GM23338 (cell line): ENCODE data around the gene CHN2. TPM values are rescaled to one million over a fixed set of nuclear protein-coding genes. Genes with fewer than 3 reads are reported as not detected.

Experiments used
- ATAC-seq: fragments of 200-7000 bp; cut with Tn5 transposase; 3 replicates; pipeline ENCODE4 v1.9.1; 2020
- DNase-seq: peaks from one replicate; pipeline ENCODE4 v3.0.0-alpha.2; 2015; ENCODE audit warnings: low spot score
- H2AFZ ChIP-seq: fragments of 200-600 bp; sonication (generic); 2 replicates; pipeline ENCODE4 v1.8.0; 2016; ENCODE audit warnings: antibody characterized with exemption, mild to moderate bottlenecking, moderate library complexity
- H3F3A ChIP-seq: fragments of 200-600 bp; sonication (generic); replicated peaks from 2 replicates; pipeline ENCODE4 v1.8.0; 2017; ENCODE audit warnings: antibody characterized with exemption, mixed run types, low read depth
- H3K27ac ChIP-seq: fragments of 200-600 bp; sonication (generic); 2 replicates; pipeline ENCODE4 v1.6.1; 2016; ENCODE audit warnings: low read depth
- H3K27me3 ChIP-seq: fragments of 200-600 bp; sonication (generic); 2 replicates; pipeline ENCODE4 v1.8.0; 2016; ENCODE audit warnings: mild to moderate bottlenecking, mixed run types, moderate library complexity; ENCODE audit not compliant: insufficient read depth
- H3K36me3 ChIP-seq: fragments of 200-600 bp; sonication (generic); 2 replicates; pipeline ENCODE4 v1.8.0; 2016; ENCODE audit warnings: mild to moderate bottlenecking; ENCODE audit not compliant: insufficient read depth
- H3K4me1 ChIP-seq: fragments of 200-600 bp; sonication (generic); 2 replicates; pipeline ENCODE4 v1.8.0; 2016; ENCODE audit warnings: mild to moderate bottlenecking, moderate library complexity; ENCODE audit not compliant: insufficient read depth
- H3K4me2 ChIP-seq: fragments of 200-600 bp; sonication (generic); 2 replicates; pipeline ENCODE4 v1.7.1; 2017; ENCODE audit warnings: mixed run types
- H3K4me3 ChIP-seq: fragments of 200-600 bp; sonication (generic); 2 replicates; pipeline ENCODE4 v1.6.1; 2016; ENCODE audit warnings: mixed run types
- H3K79me2 ChIP-seq: fragments of 200-600 bp; sonication (generic); replicated peaks from 2 replicates; pipeline ENCODE4 v1.8.0; 2017; ENCODE audit warnings: mild to moderate bottlenecking; ENCODE audit not compliant: insufficient read depth
- H3K9me2 ChIP-seq: fragments of 200-600 bp; sonication (generic); 2 replicates; pipeline ENCODE4 v1.8.0; 2017; ENCODE audit not compliant: insufficient read depth
- H4K20me1 ChIP-seq: fragments of 200-600 bp; sonication (generic); replicated peaks from 2 replicates; pipeline ENCODE4 v1.8.0; 2017; ENCODE audit warnings: mild to moderate bottlenecking; ENCODE audit not compliant: insufficient read depth
- H3K27ac Mint-ChIP-seq: 2 replicates; pipeline ENCODE4 v1.8.0; 2020; ENCODE audit warnings: inconsistent platforms, mild to moderate bottlenecking, moderate library complexity, mixed read lengths
- H3K27me3 Mint-ChIP-seq: 3 replicates; pipeline ENCODE4 v1.8.0; 2022; ENCODE audit warnings: low read depth, mild to moderate bottlenecking, moderate library complexity, mixed read lengths, inconsistent platforms; ENCODE audit not compliant: insufficient read depth, poor library complexity
- H3K36me3 Mint-ChIP-seq: 3 replicates; pipeline ENCODE4 v1.8.0; 2021; ENCODE audit warnings: low read depth, mild to moderate bottlenecking, inconsistent platforms, moderate library complexity, mixed read lengths
- H3K4me1 Mint-ChIP-seq: 3 replicates; pipeline ENCODE4 v1.8.0; 2020; ENCODE audit warnings: mild to moderate bottlenecking, inconsistent platforms, mixed read lengths
- H3K4me3 Mint-ChIP-seq: 3 replicates; pipeline ENCODE4 v1.8.0; 2021; ENCODE audit warnings: moderate library complexity, mild to moderate bottlenecking, inconsistent platforms, mixed read lengths
- H3K9me3 Mint-ChIP-seq: 3 replicates; pipeline ENCODE4 v1.8.0; 2020; ENCODE audit warnings: moderate library complexity, mild to moderate bottlenecking, inconsistent platforms, mixed read lengths
- CREB1 ChIP-seq: fragments of 250-450 bp; sonication (Bioruptor Pico); IDR thresholded peaks from 2 replicates; pipeline ENCODE4 v1.5.0; 2020; ENCODE audit warnings: low read depth, mild to moderate bottlenecking, moderate library complexity
- EZH2 ChIP-seq: fragments of 200-600 bp; sonication (generic); IDR thresholded peaks from one replicate; pipeline ENCODE4 v1.8.0; 2017; ENCODE audit warnings: antibody characterized with exemption, mild to moderate bottlenecking, low read depth; ENCODE audit not compliant: unreplicated experiment
- EZH2phosphoT487 ChIP-seq: fragments of 200-600 bp; sonication (generic); IDR thresholded peaks from one replicate; pipeline ENCODE4 v1.8.1; 2018; ENCODE audit warnings: antibody characterized with exemption; ENCODE audit not compliant: unreplicated experiment
- JUNB ChIP-seq: IDR thresholded peaks from one replicate; pipeline ENCODE4 v1.6.1; 2016; ENCODE audit warnings: antibody characterized with exemption; ENCODE audit not compliant: unreplicated experiment
- NANOG ChIP-seq: IDR thresholded peaks from 2 replicates; pipeline ENCODE4 v1.6.1; 2016; ENCODE audit warnings: antibody characterized with exemption, borderline replicate concordance
- POLR2AphosphoS5 ChIP-seq: IDR thresholded peaks from 2 replicates; pipeline ENCODE4 v1.6.1; 2016; ENCODE audit warnings: antibody characterized with exemption, low read depth
- REST ChIP-seq: IDR thresholded peaks from one replicate; pipeline ENCODE4 v1.6.1; 2018; ENCODE audit warnings: antibody characterized with exemption; ENCODE audit not compliant: unreplicated experiment
- STAT1 ChIP-seq: IDR thresholded peaks from one replicate; pipeline ENCODE4 v1.6.1; 2016; ENCODE audit warnings: antibody characterized with exemption; ENCODE audit not compliant: unreplicated experiment
- ZNF114 ChIP-seq: fragments of 250-450 bp; sonication (Bioruptor Pico); IDR thresholded peaks from 2 replicates; pipeline ENCODE4 v1.5.0; 2020; ENCODE audit warnings: mild to moderate bottlenecking, moderate library complexity
- ZNF331 ChIP-seq: fragments of 250-450 bp; sonication (Bioruptor Pico); IDR thresholded peaks from 2 replicates; pipeline ENCODE4 v1.5.0; 2020; ENCODE audit warnings: low read depth, mild to moderate bottlenecking, moderate library complexity
- polyA plus RNA-seq: library from polyadenylated mRNA; unstranded; fragments of >200 nt; fragmentation: Nextera tagmentation; extraction: Ambion mirVana; gene quantifications from 2 replicates; pipeline ENCODE4 v1.2.1, GENCODE V29; 2016
- total RNA-seq: library from RNA; depleted of rRNA; stranded (reverse); fragments of >200 nt; shearing (Covaris generic); gene quantifications from 2 replicates; pipeline ENCODE4 v1.2.3, GENCODE V29; 2014
- TF ChIP-seq, protein P1 (sequence below): IDR thresholded peaks from 2 replicates; pipeline ENCODE4 v1.6.1; 2016; ENCODE audit warnings: antibody characterized with exemption
- TF ChIP-seq, protein P2 (sequence below): fragments of 250-450 bp; sonication (Bioruptor Pico); IDR thresholded peaks from 2 replicates; pipeline ENCODE4 v1.5.0; 2020; ENCODE audit warnings: mild to moderate bottlenecking, moderate library complexity
- TF ChIP-seq, protein P3 (sequence below), 2 experiments: fragments of 200-600 bp in 1 of 2; sonication (generic) in 1 of 2; conservative IDR thresholded peaks; 2 replicates each; pipeline versions ENCODE4 v1.5.1 to v1.6.1; 2016 to 2017; ENCODE audit warnings: antibody characterized with exemption in 2 of 2, low read depth in 2 of 2, mild to moderate bottlenecking in 2 of 2, moderate library complexity in 1 of 2

Gene CHN2
- total and polyA plus RNA-seq, 2 experiments from 2014 or later = 6.1 to 7.5 TPM

- no peak for TF ChIP-seq EZH2phosphoT487
- no peak for TF ChIP-seq JUNB
- no peak for TF ChIP-seq ZNF114
- TF ChIP-seq NANOG = no peak
- TF ChIP-seq CREB1 (CRISPR knock-in tag) = no peak
These were observed 35.4 kb downstream of the CHN2 start (continued) for GRCh38 chr7:29229946-29230345.

DNA sequence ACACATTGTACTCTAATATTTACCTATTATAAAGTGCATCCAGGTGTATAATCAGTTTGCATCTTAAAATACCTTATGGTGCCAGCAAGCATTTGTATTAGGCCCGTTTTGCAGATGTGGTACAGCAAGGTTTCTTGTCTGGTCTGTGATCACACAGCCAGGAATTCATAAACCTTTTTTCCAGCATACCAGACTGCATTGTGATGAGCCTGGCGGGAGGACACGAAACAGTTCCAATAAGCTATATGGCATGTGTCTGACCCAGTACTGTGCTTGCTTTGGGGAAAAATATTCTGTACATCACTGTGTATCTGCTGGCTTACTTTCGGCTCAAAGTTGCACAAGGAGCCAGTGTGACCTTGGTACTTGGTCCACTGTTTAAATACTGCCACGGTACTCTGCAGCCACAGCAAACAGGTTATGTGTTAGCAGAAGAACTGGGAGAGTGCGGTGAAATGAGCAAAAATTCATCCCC is 36.3 kb downstream of the CHN2 start:
- H3K27ac ChIP-seq = no peak overlapping the region
- H3K4me1 ChIP-seq = peaks cover 8% of the 10 kb centered on the region; the same call in 1 of the 2 replicates
- H3K79me2 ChIP-seq = no peaks in the 10 kb centered on the region
- no peak overlapping the region for H2AFZ ChIP-seq
- H3K4me1 Mint-ChIP-seq = peaks cover 15% of the 10 kb centered on the region
- H4K20me1 ChIP-seq = no peaks in the 10 kb centered on the region
- no peak overlapping the region for H3K4me3 Mint-ChIP-seq
- H3K27me3 Mint-ChIP-seq = peaks cover 6% of the 10 kb centered on the region
- H3K9me3 Mint-ChIP-seq = no peaks in the 10 kb centered on the region; the same call in 2 of the 3 replicates
- TF ChIP-seq, protein P1, sequence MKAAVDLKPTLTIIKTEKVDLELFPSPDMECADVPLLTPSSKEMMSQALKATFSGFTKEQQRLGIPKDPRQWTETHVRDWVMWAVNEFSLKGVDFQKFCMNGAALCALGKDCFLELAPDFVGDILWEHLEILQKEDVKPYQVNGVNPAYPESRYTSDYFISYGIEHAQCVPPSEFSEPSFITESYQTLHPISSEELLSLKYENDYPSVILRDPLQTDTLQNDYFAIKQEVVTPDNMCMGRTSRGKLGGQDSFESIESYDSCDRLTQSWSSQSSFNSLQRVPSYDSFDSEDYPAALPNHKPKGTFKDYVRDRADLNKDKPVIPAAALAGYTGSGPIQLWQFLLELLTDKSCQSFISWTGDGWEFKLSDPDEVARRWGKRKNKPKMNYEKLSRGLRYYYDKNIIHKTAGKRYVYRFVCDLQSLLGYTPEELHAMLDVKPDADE = no peak
- TF ChIP-seq EZH2phosphoT487 (no peak), ZNF114 (no peak), CREB1 (CRISPR knock-in tag) (no peak), ZNF331 (CRISPR knock-in tag) (no peak), REST (no peak), NANOG (no peak), STAT1 (no peak), POLR2AphosphoS5 (no peak), JUNB (no peak), EZH2 (no peak)
- TF ChIP-seq, protein P2, sequence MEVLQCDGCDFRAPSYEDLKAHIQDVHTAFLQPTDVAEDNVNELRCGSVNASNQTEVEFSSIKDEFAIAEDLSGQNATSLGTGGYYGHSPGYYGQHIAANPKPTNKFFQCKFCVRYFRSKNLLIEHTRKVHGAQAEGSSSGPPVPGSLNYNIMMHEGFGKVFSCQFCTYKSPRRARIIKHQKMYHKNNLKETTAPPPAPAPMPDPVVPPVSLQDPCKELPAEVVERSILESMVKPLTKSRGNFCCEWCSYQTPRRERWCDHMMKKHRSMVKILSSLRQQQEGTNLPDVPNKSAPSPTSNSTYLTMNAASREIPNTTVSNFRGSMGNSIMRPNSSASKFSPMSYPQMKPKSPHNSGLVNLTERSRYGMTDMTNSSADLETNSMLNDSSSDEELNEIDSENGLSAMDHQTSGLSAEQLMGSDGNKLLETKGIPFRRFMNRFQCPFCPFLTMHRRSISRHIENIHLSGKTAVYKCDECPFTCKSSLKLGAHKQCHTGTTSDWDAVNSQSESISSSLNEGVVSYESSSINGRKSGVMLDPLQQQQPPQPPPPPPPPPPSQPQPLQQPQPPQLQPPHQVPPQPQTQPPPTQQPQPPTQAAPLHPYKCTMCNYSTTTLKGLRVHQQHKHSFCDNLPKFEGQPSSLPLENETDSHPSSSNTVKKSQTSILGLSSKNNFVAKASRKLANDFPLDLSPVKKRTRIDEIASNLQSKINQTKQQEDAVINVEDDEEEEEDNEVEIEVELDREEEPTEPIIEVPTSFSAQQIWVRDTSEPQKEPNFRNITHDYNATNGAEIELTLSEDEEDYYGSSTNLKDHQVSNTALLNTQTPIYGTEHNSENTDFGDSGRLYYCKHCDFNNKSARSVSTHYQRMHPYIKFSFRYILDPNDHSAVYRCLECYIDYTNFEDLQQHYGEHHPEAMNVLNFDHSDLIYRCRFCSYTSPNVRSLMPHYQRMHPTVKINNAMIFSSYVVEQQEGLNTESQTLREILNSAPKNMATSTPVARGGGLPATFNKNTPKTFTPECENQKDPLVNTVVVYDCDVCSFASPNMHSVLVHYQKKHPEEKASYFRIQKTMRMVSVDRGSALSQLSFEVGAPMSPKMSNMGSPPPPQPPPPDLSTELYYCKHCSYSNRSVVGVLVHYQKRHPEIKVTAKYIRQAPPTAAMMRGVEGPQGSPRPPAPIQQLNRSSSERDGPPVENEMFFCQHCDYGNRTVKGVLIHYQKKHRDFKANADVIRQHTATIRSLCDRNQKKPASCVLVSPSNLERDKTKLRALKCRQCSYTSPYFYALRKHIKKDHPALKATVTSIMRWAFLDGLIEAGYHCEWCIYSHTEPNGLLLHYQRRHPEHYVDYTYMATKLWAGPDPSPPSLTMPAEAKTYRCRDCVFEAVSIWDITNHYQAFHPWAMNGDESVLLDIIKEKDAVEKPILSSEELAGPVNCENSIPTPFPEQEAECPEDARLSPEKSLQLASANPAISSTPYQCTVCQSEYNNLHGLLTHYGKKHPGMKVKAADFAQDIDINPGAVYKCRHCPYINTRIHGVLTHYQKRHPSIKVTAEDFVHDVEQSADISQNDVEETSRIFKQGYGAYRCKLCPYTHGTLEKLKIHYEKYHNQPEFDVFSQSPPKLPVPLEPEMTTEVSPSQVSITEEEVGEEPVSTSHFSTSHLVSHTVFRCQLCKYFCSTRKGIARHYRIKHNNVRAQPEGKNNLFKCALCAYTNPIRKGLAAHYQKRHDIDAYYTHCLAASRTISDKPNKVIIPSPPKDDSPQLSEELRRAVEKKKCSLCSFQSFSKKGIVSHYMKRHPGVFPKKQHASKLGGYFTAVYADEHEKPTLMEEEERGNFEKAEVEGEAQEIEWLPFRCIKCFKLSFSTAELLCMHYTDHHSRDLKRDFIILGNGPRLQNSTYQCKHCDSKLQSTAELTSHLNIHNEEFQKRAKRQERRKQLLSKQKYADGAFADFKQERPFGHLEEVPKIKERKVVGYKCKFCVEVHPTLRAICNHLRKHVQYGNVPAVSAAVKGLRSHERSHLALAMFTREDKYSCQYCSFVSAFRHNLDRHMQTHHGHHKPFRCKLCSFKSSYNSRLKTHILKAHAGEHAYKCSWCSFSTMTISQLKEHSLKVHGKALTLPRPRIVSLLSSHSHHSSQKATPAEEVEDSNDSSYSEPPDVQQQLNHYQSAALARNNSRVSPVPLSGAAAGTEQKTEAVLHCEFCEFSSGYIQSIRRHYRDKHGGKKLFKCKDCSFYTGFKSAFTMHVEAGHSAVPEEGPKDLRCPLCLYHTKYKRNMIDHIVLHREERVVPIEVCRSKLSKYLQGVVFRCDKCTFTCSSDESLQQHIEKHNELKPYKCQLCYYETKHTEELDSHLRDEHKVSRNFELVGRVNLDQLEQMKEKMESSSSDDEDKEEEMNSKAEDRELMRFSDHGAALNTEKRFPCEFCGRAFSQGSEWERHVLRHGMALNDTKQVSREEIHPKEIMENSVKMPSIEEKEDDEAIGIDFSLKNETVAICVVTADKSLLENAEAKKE (CRISPR knock-in tag) = no peak
- TF ChIP-seq, protein P3, sequence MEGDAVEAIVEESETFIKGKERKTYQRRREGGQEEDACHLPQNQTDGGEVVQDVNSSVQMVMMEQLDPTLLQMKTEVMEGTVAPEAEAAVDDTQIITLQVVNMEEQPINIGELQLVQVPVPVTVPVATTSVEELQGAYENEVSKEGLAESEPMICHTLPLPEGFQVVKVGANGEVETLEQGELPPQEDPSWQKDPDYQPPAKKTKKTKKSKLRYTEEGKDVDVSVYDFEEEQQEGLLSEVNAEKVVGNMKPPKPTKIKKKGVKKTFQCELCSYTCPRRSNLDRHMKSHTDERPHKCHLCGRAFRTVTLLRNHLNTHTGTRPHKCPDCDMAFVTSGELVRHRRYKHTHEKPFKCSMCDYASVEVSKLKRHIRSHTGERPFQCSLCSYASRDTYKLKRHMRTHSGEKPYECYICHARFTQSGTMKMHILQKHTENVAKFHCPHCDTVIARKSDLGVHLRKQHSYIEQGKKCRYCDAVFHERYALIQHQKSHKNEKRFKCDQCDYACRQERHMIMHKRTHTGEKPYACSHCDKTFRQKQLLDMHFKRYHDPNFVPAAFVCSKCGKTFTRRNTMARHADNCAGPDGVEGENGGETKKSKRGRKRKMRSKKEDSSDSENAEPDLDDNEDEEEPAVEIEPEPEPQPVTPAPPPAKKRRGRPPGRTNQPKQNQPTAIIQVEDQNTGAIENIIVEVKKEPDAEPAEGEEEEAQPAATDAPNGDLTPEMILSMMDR (conservative IDR thresholded peaks at IDR 0.05; ENCODE audit: low read depth in 2 of 2) = no peak
- H3K36me3 Mint-ChIP-seq = no peaks in the 10 kb centered on the region
- H3K4me2 ChIP-seq = no peak overlapping the region
- ATAC-seq (no peak), DNase-seq (no peak)
- H3F3A ChIP-seq = no peaks in the 10 kb centered on the region
- no peak overlapping the region for H3K4me3 ChIP-seq
- H3K36me3 ChIP-seq = no peaks in the 10 kb centered on the region
- no peak overlapping the region for H3K27ac Mint-ChIP-seq
- H3K27me3 ChIP-seq = no peaks in the 10 kb centered on the region
- H3K9me2 ChIP-seq = no peaks in the 10 kb centered on the region
